CD4-positive, alpha-beta T cell treated with Interleukin-17A for 1 hour (primary cell): ENCODE data around the gene TPI1.
A peak's percentile ranks its signal among the peaks of the same experiment; 100 is the strongest.

ENCODE experiments used
- DNase-seq: peaks from one replicate; pipeline ENCODE4 v3.0.0-alpha.2; 2020

Gene TPI1

GRCh38 chr12:6828781-6829535 lies 38.4 kb upstream of the TPI1 start:
- peak; percentile 44 for DNase-seq

GRCh38 chr12:6829536-6830220 lies 37.7 kb upstream of the TPI1 start:
- DNase-seq = no peak

- no peak for DNase-seq
Measured at GRCh38 chr12:6830286-6830890, 36.9 kb upstream of the TPI1 start.

- no peak for DNase-seq
Measured at GRCh38 chr12:6830999-6831398, 36.3 kb upstream of the TPI1 start.

GRCh38 chr12:6831450-6831995 lies 35.8 kb upstream of the TPI1 start:
- no peak for DNase-seq

- DNase-seq = no peak
Measured at GRCh38 chr12:6832125-6832524, 35.2 kb upstream of the TPI1 start.

- DNase-seq = no peak
Measured at GRCh38 chr12:6833189-6833890, 34.0 kb upstream of the TPI1 start.

GRCh38 chr12:6834254-6834653 lies 33.1 kb upstream of the TPI1 start:
- DNase-seq = no peak

GRCh38 chr12:6834873-6835272 lies 32.5 kb upstream of the TPI1 start:
- no peak for DNase-seq

- no peak for DNase-seq
Measured at GRCh38 chr12:6836851-6837250, 30.5 kb upstream of the TPI1 start.

- DNase-seq = no peak
Measured at GRCh38 chr12:6837370-6838060, 29.8 kb upstream of the TPI1 start.

- DNase-seq = no peak
Measured at GRCh38 chr12:6838854-6839253, 28.5 kb upstream of the TPI1 start.

- DNase-seq = no peak
Measured at GRCh38 chr12:6839482-6840201, 27.7 kb upstream of the TPI1 start.

- no peak for DNase-seq
Measured at GRCh38 chr12:6840330-6840729, 27.0 kb upstream of the TPI1 start.

GRCh38 chr12:6840761-6841515 lies 26.4 kb upstream of the TPI1 start, which contains the start of gene GNB3:
Gene GNB3, plus strand, starts transcription at chr12:6840925. Its CDS starts 363 bp downstream, at chr12:6841288.
- DNase-seq = no peak

GRCh38 chr12:6842075-6842474 lies 25.3 kb upstream of the TPI1 start:
- DNase-seq = no peak

- no peak for DNase-seq
Measured at GRCh38 chr12:6843118-6843902, 24.0 kb upstream of the TPI1 start.

- no peak for DNase-seq
Measured at GRCh38 chr12:6845395-6845794, 21.9 kb upstream of the TPI1 start.

GRCh38 chr12:6846316-6846869 lies 20.9 kb upstream of the TPI1 start:
- DNase-seq = no peak

- no peak for DNase-seq
Measured at GRCh38 chr12:6847676-6848075, 19.7 kb upstream of the TPI1 start.
